ENCODE results near the gene CNFN. TPM values are rescaled to one million over a fixed set of nuclear protein-coding genes. Genes with fewer than 3 reads are reported as not detected.

The CNFN gene
- total RNA-seq, 2 experiments from 2014 or later = not detected

DNA sequence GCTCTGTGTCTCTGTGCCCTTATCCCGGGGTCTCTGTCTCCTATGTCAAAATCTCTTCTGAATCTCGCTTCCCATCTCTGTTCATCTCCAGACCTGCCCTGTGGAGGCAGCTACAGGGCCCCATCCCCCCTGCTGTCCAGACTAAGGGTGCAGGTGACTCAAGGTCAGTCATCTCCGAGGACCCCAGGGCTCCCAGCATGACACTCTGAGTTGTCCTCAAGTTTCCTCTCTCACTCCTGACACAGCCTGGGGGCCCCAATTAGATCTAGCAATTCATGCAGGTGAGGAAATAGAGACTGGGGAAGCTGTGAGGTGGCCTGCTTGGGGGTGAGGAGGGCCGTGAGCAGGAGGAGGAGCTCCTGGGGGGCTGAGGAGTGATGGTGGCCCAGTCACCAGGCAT is 2.1 kb upstream of the CNFN start:
- Mint-ChIP-seq H3K4me1 (ENCODE audit: low read depth) (peaks cover 9% of the 10 kb centered on the region), H3K27ac (no peak overlapping the region), H3K9me3 (no peaks in the 10 kb centered on the region), H3K27me3 (peaks cover 19% of the 10 kb centered on the region), H3K4me3 (no peak overlapping the region), H3K36me3 (ENCODE audit: low read depth) (no peaks in the 10 kb centered on the region)
- CTCF ChIA-PET = no interaction called here
- TF ChIP-seq, protein P1, sequence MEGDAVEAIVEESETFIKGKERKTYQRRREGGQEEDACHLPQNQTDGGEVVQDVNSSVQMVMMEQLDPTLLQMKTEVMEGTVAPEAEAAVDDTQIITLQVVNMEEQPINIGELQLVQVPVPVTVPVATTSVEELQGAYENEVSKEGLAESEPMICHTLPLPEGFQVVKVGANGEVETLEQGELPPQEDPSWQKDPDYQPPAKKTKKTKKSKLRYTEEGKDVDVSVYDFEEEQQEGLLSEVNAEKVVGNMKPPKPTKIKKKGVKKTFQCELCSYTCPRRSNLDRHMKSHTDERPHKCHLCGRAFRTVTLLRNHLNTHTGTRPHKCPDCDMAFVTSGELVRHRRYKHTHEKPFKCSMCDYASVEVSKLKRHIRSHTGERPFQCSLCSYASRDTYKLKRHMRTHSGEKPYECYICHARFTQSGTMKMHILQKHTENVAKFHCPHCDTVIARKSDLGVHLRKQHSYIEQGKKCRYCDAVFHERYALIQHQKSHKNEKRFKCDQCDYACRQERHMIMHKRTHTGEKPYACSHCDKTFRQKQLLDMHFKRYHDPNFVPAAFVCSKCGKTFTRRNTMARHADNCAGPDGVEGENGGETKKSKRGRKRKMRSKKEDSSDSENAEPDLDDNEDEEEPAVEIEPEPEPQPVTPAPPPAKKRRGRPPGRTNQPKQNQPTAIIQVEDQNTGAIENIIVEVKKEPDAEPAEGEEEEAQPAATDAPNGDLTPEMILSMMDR (IDR thresholded peaks at IDR 0.05) = no peak
- POLR2A ChIA-PET = interaction anchor here (1.2 to 1.5 kb wide), 2 partner anchors 10 to 14 kb away, joined by 4 to 5 read pairs; no protein-coding TSS in a partner anchor
- no peak for DNase-seq
- intact Hi-C loops (cut with micrococcal nuclease) = no loop called here
- ATAC-seq = no peak

DNA sequence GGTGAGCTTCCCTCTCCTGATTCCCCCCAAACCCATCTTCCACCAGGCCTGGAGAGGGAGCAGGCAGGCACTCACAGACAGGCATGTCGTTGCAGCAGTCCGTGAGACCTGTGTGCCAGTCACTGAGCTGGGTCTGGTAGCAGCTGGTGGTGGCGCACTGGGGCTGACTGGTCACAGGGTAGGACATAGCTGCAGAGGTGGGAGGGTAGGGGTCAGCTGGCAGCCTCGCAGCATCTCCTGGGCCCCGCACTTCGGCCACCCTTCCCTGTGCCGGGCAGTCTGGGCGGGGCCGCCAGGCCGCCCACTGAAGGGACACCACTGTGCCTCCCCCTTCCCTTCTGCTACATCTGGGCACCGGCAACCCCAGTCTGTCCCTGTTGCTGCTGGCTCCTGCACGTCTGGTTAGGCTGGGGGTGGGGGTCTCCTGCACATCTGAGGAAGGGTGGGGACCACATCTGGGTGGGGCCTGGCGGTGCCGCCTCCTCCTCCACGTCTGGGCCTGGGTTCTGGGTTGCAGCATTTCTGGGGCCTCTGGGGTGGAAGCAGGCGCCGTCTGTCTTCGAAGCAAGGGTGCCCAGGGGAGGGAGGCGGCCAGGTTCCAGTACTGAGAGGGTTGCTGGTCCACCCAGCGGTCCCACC is 1.1 kb downstream of the CNFN start:
- Mint-ChIP-seq H3K4me3 (no peak overlapping the region), H3K36me3 (ENCODE audit: low read depth) (no peaks in the 10 kb centered on the region), H3K4me1 (ENCODE audit: low read depth) (peaks cover 3% of the 10 kb centered on the region), H3K27me3 (peaks cover 30% of the 10 kb centered on the region), H3K27ac (no peak overlapping the region), H3K9me3 (no peaks in the 10 kb centered on the region)
- ChIA-PET POLR2A (no interaction called here), CTCF (no interaction called here)
- intact Hi-C loops (cut with micrococcal nuclease) = no loop called here
- ATAC-seq (no peak), DNase-seq (no peak)
- TF ChIP-seq, protein P1 (IDR thresholded peaks at IDR 0.05) = no peak

DNA sequence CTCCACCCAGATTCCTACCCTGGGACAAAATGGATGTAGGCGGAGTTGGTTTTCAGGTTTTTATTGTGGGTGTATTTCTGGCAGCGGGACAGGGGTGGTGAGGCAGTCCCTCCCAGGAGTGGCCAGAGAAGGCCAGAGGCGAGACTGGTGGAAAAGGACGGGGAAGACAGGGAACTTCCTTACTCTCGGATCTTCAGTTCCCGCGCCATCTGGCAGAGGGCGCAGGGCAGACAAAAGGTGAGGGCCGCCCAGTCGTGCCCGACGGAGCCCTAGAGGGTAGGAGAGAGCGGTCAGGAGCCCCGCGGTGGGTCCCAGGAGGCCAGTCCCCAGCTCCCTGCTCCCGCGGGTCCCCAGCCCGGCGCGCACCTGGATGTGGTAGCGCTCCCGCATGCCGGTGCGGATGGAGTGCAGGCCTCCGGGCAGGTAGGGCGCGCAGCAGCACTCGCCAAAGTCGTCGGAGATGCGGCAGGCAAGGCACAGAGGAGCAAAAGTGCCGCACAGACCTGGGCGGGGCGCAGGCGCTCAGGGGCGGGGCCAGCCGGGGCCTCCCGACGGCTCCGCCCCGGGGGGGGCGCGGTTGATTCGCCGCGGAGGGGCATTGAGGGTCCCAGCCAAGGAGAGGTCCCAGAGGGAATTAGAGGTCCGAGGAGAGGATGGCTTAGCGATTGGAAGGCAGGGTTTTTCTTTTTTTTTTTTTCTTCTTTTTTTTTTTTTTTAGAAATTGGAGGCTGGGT is 3.0 kb downstream of the CNFN start:
- H3K4me3 Mint-ChIP-seq = peak overlapping the region; percentile 41
- ChIA-PET CTCF (interaction anchor here (1.0 to 1.8 kb wide), 4 partner anchors 9 to 46 kb away, joined by 4 to 6 read pairs (median 4); no protein-coding TSS in a partner anchor), POLR2A (no interaction called here)
- intact Hi-C loops (cut with micrococcal nuclease) = no loop called here
- H3K27me3 Mint-ChIP-seq = peaks cover 37% of the 10 kb centered on the region
- TF ChIP-seq, protein P1 (IDR thresholded peaks at IDR 0.05) = peak; percentile 64
- H3K9me3 Mint-ChIP-seq = no peaks in the 10 kb centered on the region
- H3K27ac Mint-ChIP-seq = no peak overlapping the region
- ATAC-seq = peak; percentile 96
- H3K4me1 Mint-ChIP-seq (ENCODE audit: low read depth) = peaks cover 3% of the 10 kb centered on the region
- peak; percentile 71 for DNase-seq
- H3K36me3 Mint-ChIP-seq (ENCODE audit: low read depth) = no peaks in the 10 kb centered on the region

DNA sequence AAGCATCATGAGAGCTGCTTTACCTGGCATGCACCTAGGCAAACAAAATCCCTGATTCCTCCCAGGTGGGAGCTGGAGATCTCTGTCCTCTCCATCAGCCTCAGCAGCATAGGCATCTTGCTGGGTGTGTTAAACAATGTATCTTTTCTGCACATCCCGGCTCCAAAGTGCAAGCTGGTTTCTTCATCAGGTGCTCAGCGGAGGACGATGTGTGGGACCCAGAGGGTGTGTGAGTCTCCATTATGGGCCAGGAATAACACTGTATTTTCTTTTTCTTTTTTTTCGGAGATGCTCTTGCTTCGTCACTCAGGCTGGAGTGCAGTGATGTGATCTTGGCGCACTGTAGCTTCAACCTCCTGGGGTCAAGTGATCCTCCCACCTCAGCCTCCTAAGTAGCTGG is 9.9 kb downstream of the CNFN start:
- no peaks in the 10 kb centered on the region for H3K36me3 Mint-ChIP-seq (ENCODE audit: low read depth)
- no peaks in the 10 kb centered on the region for H3K9me3 Mint-ChIP-seq
- peaks cover 12% of the 10 kb centered on the region for H3K4me1 Mint-ChIP-seq (ENCODE audit: low read depth)
- no peak for DNase-seq
- TF ChIP-seq, protein P1 (IDR thresholded peaks at IDR 0.05) = no peak
- intact Hi-C loops (cut with micrococcal nuclease) = no loop called here
- ChIA-PET CTCF (interaction anchor here (0.6 to 2.9 kb wide), 5 partner anchors 9 to 55 kb away, joined by 3 to 13 read pairs (median 3); no protein-coding TSS in a partner anchor), POLR2A (interaction anchor here (3.7 kb wide), 1 partner anchor 16 kb away, joined by 9 read pairs; no protein-coding TSS in a partner anchor)
- H3K4me3 Mint-ChIP-seq = no peak overlapping the region
- no peak for ATAC-seq
- H3K27me3 Mint-ChIP-seq = peaks cover 20% of the 10 kb centered on the region
- no peak overlapping the region for H3K27ac Mint-ChIP-seq
